ENCODE results near the gene CDRT15L2. TPM values are rescaled to one million over a fixed set of nuclear protein-coding genes. Genes with fewer than 3 reads are reported as not detected.
"Not testable (repeated sequence)": the region's sequence is repeated elsewhere in the genome, so short reads cannot be mapped to it uniquely, and the experiment has no call there.

CDRT15L2 gene
- total and polyA plus RNA-seq, 10 of the 15 experiments (the other 5 are each of a cell fraction or from before 2014, with no cell fraction given) = not detected

- Histone ChIP-seq H3K27me3 (replicated peaks in 1 of 2; ENCODE audit: control insufficient read depth in 2 of 2, insufficient read depth in 2 of 2, low read length in 1 of 2) (no peaks in the 10 kb centered on the region; a peak in 1 of 4 replicates), H3K79me2 (ENCODE audit: control insufficient read depth, insufficient read depth, low read length) (no peaks in the 10 kb centered on the region), H3K9me3 (replicated peaks; ENCODE audit: control insufficient read depth, insufficient read depth, low read length) (no peaks in the 10 kb centered on the region), H3K4me2 (ENCODE audit: control insufficient read depth, insufficient read depth) (no peak overlapping the region), H3K9ac (ENCODE audit: control insufficient read depth, insufficient read depth, low read length) (no peak overlapping the region), H4K20me1 (ENCODE audit: control insufficient read depth, insufficient read depth) (no peaks in the 10 kb centered on the region), H3K4me1 (ENCODE audit: control insufficient read depth, insufficient read depth, low read length) (no peaks in the 10 kb centered on the region), H3K36me3 (ENCODE audit: control insufficient read depth in 2 of 2, insufficient read depth in 2 of 2, low read length in 1 of 2) (no peaks in the 10 kb centered on the region), H3K4me3 (no peak overlapping the region), H2AFZ (ENCODE audit: control insufficient read depth, low read depth, low read length) (no peak overlapping the region), H3K27ac (ENCODE audit: control insufficient read depth, insufficient read depth) (no peak overlapping the region)
- no TSS peak for BruUV-seq (replicated peaks)
- FAIRE-seq (no peak), ATAC-seq (no peak), DNase-seq (ENCODE audit: low read depth, low spot score) (no peak)
- 49% methylated on average over 13 of the region's 13 CpGs for WGBS (ENCODE audit: insufficient coverage, insufficient replicate concordance, low lambda C conversion rate, missing lambda C conversion rate)
- ChIA-PET RAD21 (ENCODE audit: unreplicated experiment) (no interaction called here), CTCF (no interaction called here), SMC1A (ENCODE audit: uncharacterized antibody, unreplicated experiment) (no interaction called here), POLR2A (no interaction called here)
- TF ChIP-seq ZBTB33 (IDR thresholded peaks at IDR 0.05) (no peak), FOXK2 (IDR thresholded peaks at IDR 0.05) (no peak), SPI1 (IDR thresholded peaks at IDR 0.05; ENCODE audit: borderline replicate concordance, insufficient read depth, low read depth, low read length) (no peak), MEF2A (IDR thresholded peaks at IDR 0.05; ENCODE audit: insufficient read depth, low read depth, low read length) (no peak), POLR2A (IDR thresholded peaks at IDR 0.05; ENCODE audit: low read depth, low read length) (no peak), WRNIP1 (IDR thresholded peaks at IDR 0.05; ENCODE audit: borderline replicate concordance, low read depth, low read length) (no peak), TCF7 (IDR thresholded peaks at IDR 0.05; ENCODE audit: borderline replicate concordance) (no peak), ATF7 (IDR thresholded peaks at IDR 0.05; ENCODE audit: low read depth) (no peak), EGR1 (IDR thresholded peaks at IDR 0.05; ENCODE audit: borderline replicate concordance in 1 of 2, low read depth in 2 of 2, low read length in 2 of 2) (no peak), RCOR1 (conservative IDR thresholded peaks at IDR 0.05; ENCODE audit: low read depth, low read length) (no peak), RB1 (IDR thresholded peaks at IDR 0.05; ENCODE audit: borderline replicate concordance) (no peak)
- TF ChIP-seq, protein P1, sequence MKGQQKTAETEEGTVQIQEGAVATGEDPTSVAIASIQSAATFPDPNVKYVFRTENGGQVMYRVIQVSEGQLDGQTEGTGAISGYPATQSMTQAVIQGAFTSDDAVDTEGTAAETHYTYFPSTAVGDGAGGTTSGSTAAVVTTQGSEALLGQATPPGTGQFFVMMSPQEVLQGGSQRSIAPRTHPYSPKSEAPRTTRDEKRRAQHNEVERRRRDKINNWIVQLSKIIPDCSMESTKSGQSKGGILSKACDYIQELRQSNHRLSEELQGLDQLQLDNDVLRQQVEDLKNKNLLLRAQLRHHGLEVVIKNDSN (IDR thresholded peaks at IDR 0.05; ENCODE audit: borderline replicate concordance, extremely low read length, insufficient read depth, low read depth, low read length) = no peak
- TF ChIP-seq, protein P2, sequence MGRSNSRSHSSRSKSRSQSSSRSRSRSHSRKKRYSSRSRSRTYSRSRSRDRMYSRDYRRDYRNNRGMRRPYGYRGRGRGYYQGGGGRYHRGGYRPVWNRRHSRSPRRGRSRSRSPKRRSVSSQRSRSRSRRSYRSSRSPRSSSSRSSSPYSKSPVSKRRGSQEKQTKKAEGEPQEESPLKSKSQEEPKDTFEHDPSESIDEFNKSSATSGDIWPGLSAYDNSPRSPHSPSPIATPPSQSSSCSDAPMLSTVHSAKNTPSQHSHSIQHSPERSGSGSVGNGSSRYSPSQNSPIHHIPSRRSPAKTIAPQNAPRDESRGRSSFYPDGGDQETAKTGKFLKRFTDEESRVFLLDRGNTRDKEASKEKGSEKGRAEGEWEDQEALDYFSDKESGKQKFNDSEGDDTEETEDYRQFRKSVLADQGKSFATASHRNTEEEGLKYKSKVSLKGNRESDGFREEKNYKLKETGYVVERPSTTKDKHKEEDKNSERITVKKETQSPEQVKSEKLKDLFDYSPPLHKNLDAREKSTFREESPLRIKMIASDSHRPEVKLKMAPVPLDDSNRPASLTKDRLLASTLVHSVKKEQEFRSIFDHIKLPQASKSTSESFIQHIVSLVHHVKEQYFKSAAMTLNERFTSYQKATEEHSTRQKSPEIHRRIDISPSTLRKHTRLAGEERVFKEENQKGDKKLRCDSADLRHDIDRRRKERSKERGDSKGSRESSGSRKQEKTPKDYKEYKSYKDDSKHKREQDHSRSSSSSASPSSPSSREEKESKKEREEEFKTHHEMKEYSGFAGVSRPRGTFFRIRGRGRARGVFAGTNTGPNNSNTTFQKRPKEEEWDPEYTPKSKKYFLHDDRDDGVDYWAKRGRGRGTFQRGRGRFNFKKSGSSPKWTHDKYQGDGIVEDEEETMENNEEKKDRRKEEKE (IDR thresholded peaks at IDR 0.05) = no peak
- in situ Hi-C loops (cut with MboI) = no loop called here
- intact Hi-C loops (cut with micrococcal nuclease; ENCODE audit: unreplicated experiment) = no loop called here
Observed at GRCh38 chr17:20613905-20614304, 34.4 kb downstream of the CDRT15L2 start.

DNA sequence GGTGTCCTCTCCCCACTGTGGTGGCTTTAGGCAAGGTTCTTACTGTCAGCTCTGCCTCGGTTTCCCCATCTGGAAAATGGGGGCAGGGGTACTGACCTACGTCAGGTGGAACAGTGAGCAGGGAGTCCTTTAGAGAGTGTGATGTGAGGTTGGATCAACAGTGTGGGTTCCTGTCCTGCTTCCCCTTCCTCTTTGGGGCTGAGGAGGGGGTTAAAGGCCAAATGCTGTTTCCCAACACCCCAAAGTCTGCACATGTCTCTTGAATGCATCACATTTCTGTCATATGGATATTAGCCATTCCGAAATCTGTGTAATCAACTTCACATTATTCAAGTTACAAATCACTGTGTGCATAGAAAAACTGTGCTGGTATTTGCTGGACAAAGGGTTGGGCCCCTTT is 35.9 kb downstream of the CDRT15L2 start:
- H3K27me3 ChIP-seq (replicated peaks in 1 of 2; ENCODE audit: control insufficient read depth in 2 of 2, insufficient read depth in 2 of 2, low read length in 1 of 2); H3K4me2 ChIP-seq (ENCODE audit: control insufficient read depth, insufficient read depth); intact Hi-C loops (cut with micrococcal nuclease; ENCODE audit: unreplicated experiment); H3K36me3 ChIP-seq (ENCODE audit: control insufficient read depth in 2 of 2, insufficient read depth in 2 of 2, low read length in 1 of 2); in situ Hi-C loops (cut with MboI); H3K9me3 ChIP-seq (replicated peaks; ENCODE audit: control insufficient read depth, insufficient read depth, low read length); H3K4me1 ChIP-seq (ENCODE audit: control insufficient read depth, insufficient read depth, low read length); POLR2A ChIA-PET; H3K27ac ChIP-seq (ENCODE audit: control insufficient read depth, insufficient read depth); H2AFZ ChIP-seq (ENCODE audit: control insufficient read depth, low read depth, low read length); SMC1A ChIA-PET (ENCODE audit: uncharacterized antibody, unreplicated experiment); RAD21 ChIA-PET (ENCODE audit: unreplicated experiment); H3K9ac ChIP-seq (ENCODE audit: control insufficient read depth, insufficient read depth, low read length); CTCF ChIA-PET; BruUV-seq (replicated peaks); DNase-seq (ENCODE audit: low read depth, low spot score); H4K20me1 ChIP-seq (ENCODE audit: control insufficient read depth, insufficient read depth); H3K4me3 ChIP-seq; FAIRE-seq; ATAC-seq; H3K79me2 ChIP-seq (ENCODE audit: control insufficient read depth, insufficient read depth, low read length): not testable (repeated sequence)
- WGBS (ENCODE audit: insufficient coverage, insufficient replicate concordance, low lambda C conversion rate, missing lambda C conversion rate) = 2% methylated on average over 3 of the region's 3 CpGs

Data from GM12878 (cell line).